IMR-90 (cell line): Measurements from ENCODE around the gene NUCB2. TPM values are rescaled to one million over a fixed set of nuclear protein-coding genes. Genes with fewer than 3 reads are reported as not detected.

Source experiments
- ATAC-seq: fragments of 200-7000 bp; cut with Tn5 transposase; 2 replicates; pipeline ENCODE4 v1.9.1; 2020; ENCODE audit warnings: low read depth, mild to moderate bottlenecking, moderate library complexity
- BruUV-seq: library from RNA; stranded (reverse); fragments of 400-500 nt; replicated peaks from 2 replicates; lab custom pipeline; 2021; lab: Mats Ljungman, UMichigan
- CTCF ChIA-PET: fragments of 300-600 bp; formaldehyde crosslinking; extraction: SDS; loops from one replicate; lab custom pipeline; 2021; ENCODE audit warnings: antibody characterized with exemption; lab: Yijun Ruan, JAX
- POLR2A ChIA-PET: fragments of 300-600 bp; sonication (Branson Sonifier 250); formaldehyde crosslinking; loops from one replicate; lab custom pipeline; 2022; ENCODE audit warnings: antibody characterized with exemption; ENCODE audit not compliant: unreplicated experiment; lab: Charles Lee
- DNase-seq: peaks from one replicate; pipeline ENCODE4 v3.0.0; 2013
- H2AFZ ChIP-seq: replicated peaks from 2 replicates; pipeline ENCODE3; 2013; ENCODE audit warnings: low read length, mild to moderate bottlenecking; ENCODE audit not compliant: poor library complexity
- H2AK5ac ChIP-seq: 2 replicates; pipeline ENCODE4 v1.6.1; 2013; ENCODE audit warnings: low read depth, low read length, inconsistent platforms
- H2AK9ac ChIP-seq: replicated peaks from 2 replicates; pipeline ENCODE3; 2013; ENCODE audit warnings: mild to moderate bottlenecking, low read depth, low read length, moderate library complexity; ENCODE audit not compliant: poor library complexity
- H2BK120ac ChIP-seq: 2 replicates; pipeline ENCODE4 v1.6.1; 2013; ENCODE audit warnings: low read depth, low read length, inconsistent platforms
- H2BK15ac ChIP-seq: 3 replicates; pipeline ENCODE4 v1.6.1; 2013; ENCODE audit warnings: low read depth, low read length, inconsistent platforms
- H2BK20ac ChIP-seq: 2 replicates; pipeline ENCODE4 v1.6.1; 2013; ENCODE audit warnings: low read depth, mild to moderate bottlenecking, inconsistent platforms, low read length, moderate library complexity
- H2BK5ac ChIP-seq: 2 replicates; pipeline ENCODE4 v1.6.1; 2013; ENCODE audit warnings: mild to moderate bottlenecking, low read depth, low read length, inconsistent platforms; ENCODE audit not compliant: poor library complexity, severe bottlenecking
- H3K14ac ChIP-seq: replicated peaks from 2 replicates; pipeline ENCODE4 v1.6.1; 2013; ENCODE audit warnings: low read depth, low read length, inconsistent platforms
- H3K18ac ChIP-seq: 2 replicates; pipeline ENCODE4 v1.6.1; 2013; ENCODE audit warnings: low read depth, low read length, control low read depth
- H3K23ac ChIP-seq: 2 replicates; pipeline ENCODE4 v1.6.1; 2013; ENCODE audit warnings: low read depth, low read length, inconsistent platforms
- H3K27ac ChIP-seq: 2 replicates; pipeline ENCODE4 v1.5.1; 2013; ENCODE audit warnings: mild to moderate bottlenecking, control low read depth, low read length; ENCODE audit not compliant: insufficient read depth
- H3K27me3 ChIP-seq: 2 replicates; pipeline ENCODE4 v1.6.1; 2013; ENCODE audit warnings: low read length; ENCODE audit not compliant: control insufficient read depth, insufficient read depth
- H3K36me3 ChIP-seq: 2 replicates; pipeline ENCODE4 v1.6.1; 2013; ENCODE audit warnings: low read length, mixed read lengths; ENCODE audit not compliant: control insufficient read depth, insufficient read depth
- H3K4ac ChIP-seq: 2 replicates; pipeline ENCODE4 v1.6.1; 2013; ENCODE audit warnings: low read depth, low read length, inconsistent platforms
- H3K4me1 ChIP-seq: 2 replicates; pipeline ENCODE4 v1.6.1; 2013; ENCODE audit warnings: low read length, mixed read lengths; ENCODE audit not compliant: control insufficient read depth, insufficient read depth
- H3K4me2 ChIP-seq: 2 replicates; pipeline ENCODE4 v1.6.1; 2013; ENCODE audit warnings: low read depth, mild to moderate bottlenecking, control low read depth, low read length, moderate library complexity
- H3K4me3 ChIP-seq: 2 replicates; pipeline ENCODE4 v1.5.1; 2013; ENCODE audit warnings: low read depth, mild to moderate bottlenecking, control low read depth, low read length, moderate library complexity; ENCODE audit not compliant: insufficient read depth
- H3K56ac ChIP-seq: 2 replicates; pipeline ENCODE4 v1.6.1; 2013; ENCODE audit warnings: low read length, inconsistent platforms; ENCODE audit not compliant: insufficient read depth; ENCODE audit errors: extremely low read depth
- H3K79me1 ChIP-seq, 2 experiments: 2 replicates each; pipeline ENCODE4 v1.6.1; 2013; ENCODE audit warnings: low read length in 2 of 2, inconsistent platforms in 1 of 2, low read depth in 1 of 2
- H3K9ac ChIP-seq: 2 replicates; pipeline ENCODE4 v1.6.1; 2013; ENCODE audit warnings: low read depth, low read length, control low read depth
- H3K9me1 ChIP-seq: 2 replicates; pipeline ENCODE4 v1.6.1; 2013; ENCODE audit warnings: low read length, inconsistent platforms; ENCODE audit not compliant: insufficient read depth
- H3K9me3 ChIP-seq: 2 replicates; pipeline ENCODE4 v1.6.1; 2013; ENCODE audit warnings: low read length; ENCODE audit not compliant: control insufficient read depth, insufficient read depth
- H4K20me1 ChIP-seq: 2 replicates; pipeline ENCODE4 v1.6.1; 2013; ENCODE audit warnings: low read length, inconsistent platforms; ENCODE audit not compliant: insufficient read depth
- H4K5ac ChIP-seq: 2 replicates; pipeline ENCODE4 v1.6.1; 2013; ENCODE audit warnings: mild to moderate bottlenecking, low read depth, low read length, control low read depth
- H4K8ac ChIP-seq, 2 experiments: 2 replicates each; pipeline ENCODE4 v1.6.1; 2013; ENCODE audit warnings: low read depth in 2 of 2, low read length in 2 of 2, control low read depth in 1 of 2, inconsistent platforms in 1 of 2
- H4K91ac ChIP-seq: 2 replicates; pipeline ENCODE4 v1.6.1; 2013; ENCODE audit warnings: low read depth, low read length, inconsistent platforms; ENCODE audit not compliant: insufficient read depth
- CEBPB ChIP-seq: IDR thresholded peaks from 2 replicates; pipeline ENCODE4 v1.6.1; 2012; ENCODE audit warnings: low read depth, low read length, improper control_type of control experiment
- CHD1 ChIP-seq: IDR thresholded peaks from 2 replicates; pipeline ENCODE4 v1.6.1; 2012; ENCODE audit warnings: low read depth, low read length, improper control_type of control experiment
- CTCF ChIP-seq: conservative IDR thresholded peaks from 2 replicates; pipeline ENCODE4 v1.5.1; 2012; ENCODE audit warnings: mild to moderate bottlenecking, low read depth, low read length, improper control_type of control experiment
- ELK1 ChIP-seq: fragments of 150-350 bp; IDR thresholded peaks from 2 replicates; pipeline ENCODE4 v1.6.1; 2016; ENCODE audit warnings: low read depth, mild to moderate bottlenecking, low read length, moderate library complexity, borderline replicate concordance
- FOS ChIP-seq: fragments of 150-350 bp; IDR thresholded peaks from 2 replicates; pipeline ENCODE4 v1.6.1; 2016; ENCODE audit warnings: low read depth, low read length
- MAFK ChIP-seq: IDR thresholded peaks from 2 replicates; pipeline ENCODE4 v1.6.1; 2012; ENCODE audit warnings: low read depth, low read length, improper control_type of control experiment
- MAZ ChIP-seq: IDR thresholded peaks from 2 replicates; pipeline ENCODE4 v1.6.1; 2012; ENCODE audit warnings: low read depth, mild to moderate bottlenecking, low read length, improper control_type of control experiment, moderate library complexity, borderline replicate concordance
- NFE2L2 ChIP-seq: fragments of 150-350 bp; IDR thresholded peaks from 2 replicates; pipeline ENCODE4 v1.6.1; 2016; ENCODE audit warnings: low read depth, mild to moderate bottlenecking, low read length
- RCOR1 ChIP-seq: IDR thresholded peaks from 2 replicates; pipeline ENCODE4 v1.6.1; 2012; ENCODE audit warnings: mild to moderate bottlenecking, low read length, improper control_type of control experiment; ENCODE audit not compliant: insufficient replicate concordance
- RFX5 ChIP-seq: IDR thresholded peaks from 2 replicates; pipeline ENCODE4 v1.8.0; 2012; ENCODE audit warnings: low read depth, mild to moderate bottlenecking, low read length, moderate library complexity
- SMC3 ChIP-seq: fragments of 150-350 bp; IDR thresholded peaks from 2 replicates; pipeline ENCODE4 v1.6.1; 2016; ENCODE audit warnings: low read depth, mild to moderate bottlenecking, antibody characterized with exemption, low read length, moderate library complexity
- USF2 ChIP-seq: fragments of 150-350 bp; IDR thresholded peaks from 2 replicates; pipeline ENCODE4 v1.6.1; 2017; ENCODE audit warnings: mild to moderate bottlenecking, antibody characterized with exemption, low read length, low read depth
- WGBS, 2 experiments: methylation state at CpG; one replicate each; pipeline versions ENCODE4 v1.1.5 to v1.1.7; 2013; ENCODE audit warnings: missing lambda C conversion rate in 2 of 2; ENCODE audit not compliant: insufficient read length in 1 of 2; ENCODE audit errors: extremely low coverage in 2 of 2; 5-methylcytosine and 5-hydroxymethylcytosine counted together
- dilution Hi-C: fragments of 300-500 bp; cut with HindIII; formaldehyde crosslinking; loops from one replicate; pipeline ENCODE4 v1.14.3; 2018; ENCODE audit warnings: low sequenced_read_pairs; ENCODE audit not compliant: unreplicated experiment
- in situ Hi-C: fragments of 300-500 bp; cut with MboI; formaldehyde crosslinking; loops from 3 replicates; pipeline ENCODE4 v1.14.3; 2019; ENCODE audit warnings: low sequenced_read_pairs, inconsistent platforms, mixed read lengths
- intact Hi-C: fragments of 100-400 bp; cut with micrococcal nuclease; formaldehyde crosslinking; loops from 2 replicates; pipeline ENCODE4 v1.10.0; 2022
- polyA plus RNA-seq, 3 experiments: library from polyadenylated mRNA; depleted of rRNA; stranded (reverse); fragments of >200 nt; gene quantifications; 2 replicates each; pipeline ENCODE4 v1.2.3, GENCODE V29; 2012; ENCODE audit warnings: low replicate concordance in 1 of 3
- total RNA-seq: library from RNA; depleted of rRNA; stranded (reverse); fragments of >200 nt; gene quantifications from 2 replicates; pipeline ENCODE4 v1.2.3, GENCODE V29; 2012

NUCB2 gene
- total and polyA plus RNA-seq, 2 of the 4 experiments (the other 2 are of a cell fraction): 52.7 to 55.4 TPM

GRCh38 chr11:17343257-17343656 lies 66.7 kb downstream of the NUCB2 start:
- H2AK9ac ChIP-seq: no peak overlapping the region
- H3K23ac ChIP-seq: no peak overlapping the region
- no peak for DNase-seq
- intact Hi-C loops (no loop called here), in situ Hi-C loops (no loop called here), dilution Hi-C loops (no loop called here)
- H2BK20ac ChIP-seq: no peak overlapping the region
- no peaks in the 10 kb centered on the region for H3K4me1 ChIP-seq
- ChIA-PET POLR2A (no interaction called here), CTCF (no interaction called here)
- no peak overlapping the region for H3K56ac ChIP-seq
- H2AK5ac ChIP-seq: no peak overlapping the region
- no peaks in the 10 kb centered on the region for H4K20me1 ChIP-seq
- no peak overlapping the region for H3K27ac ChIP-seq
- no TSS peak for BruUV-seq
- ATAC-seq: no peak
- H2BK15ac ChIP-seq: no peak overlapping the region
- H4K8ac ChIP-seq: no peak overlapping the region
- H3K18ac ChIP-seq: no peak overlapping the region
- no peaks in the 10 kb centered on the region for H3K36me3 ChIP-seq
- H3K27me3 ChIP-seq: no peaks in the 10 kb centered on the region
- H2BK120ac ChIP-seq: no peak overlapping the region
- no peaks in the 10 kb centered on the region for H3K79me1 ChIP-seq
- WGBS, 2 experiments: no CpG with 5 or more reads among the region's 2 CpGs
- no peak overlapping the region for H3K4me3 ChIP-seq
- no peak overlapping the region for H3K4me2 ChIP-seq
- H4K5ac ChIP-seq: no peak overlapping the region
- no peaks in the 10 kb centered on the region for H3K9me3 ChIP-seq
- H3K4ac ChIP-seq: no peak overlapping the region
- no peaks in the 10 kb centered on the region for H3K9me1 ChIP-seq
- H4K91ac ChIP-seq: no peak overlapping the region
- no peak for TF ChIP-seq CTCF
- TF ChIP-seq NFE2L2: no peak
- TF ChIP-seq SMC3: no peak
- TF ChIP-seq RCOR1: no peak
- no peak for TF ChIP-seq USF2
- TF ChIP-seq RFX5: no peak
- TF ChIP-seq FOS: no peak
- no peak for TF ChIP-seq MAFK
- no peak for TF ChIP-seq MAZ
- no peak for TF ChIP-seq ELK1
- TF ChIP-seq CEBPB: no peak
- TF ChIP-seq CHD1: no peak
- no peak overlapping the region for H2AFZ ChIP-seq
- H2BK5ac ChIP-seq: no peak overlapping the region
- H3K14ac ChIP-seq: no peak overlapping the region
- H3K9ac ChIP-seq: no peak overlapping the region
